HG02884 (cell line): ENCODE data around the gene METTL18.
"Not testable (repeated sequence)": the region's sequence is repeated elsewhere in the genome, so short reads cannot be mapped to it uniquely, and the experiment has no call there.

Source experiments
- ATAC-seq: cut with Tn5 transposase; IDR thresholded peaks from one replicate; pipeline ENCODE4 v1.9.1; 2021; ENCODE audit warnings: mild to moderate bottlenecking, moderate library complexity; ENCODE audit not compliant: unreplicated experiment

Gene METTL18

GRCh38 chr1:169794530-169795416 lies at the start of gene METTL18:
Gene METTL18 (minus strand): TSS chr1:169794907. CDS start chr1:169793695, 1,212 bp downstream.
- ATAC-seq = peak; percentile 94

- ATAC-seq = no peak
Measured at GRCh38 chr1:169838942-169839341, 44.2 kb upstream of the METTL18 start.

GRCh38 chr1:169836198-169836597 lies 41.5 kb upstream of the METTL18 start:
- ATAC-seq = no peak

GRCh38 chr1:169835647-169836046 lies 40.9 kb upstream of the METTL18 start:
- ATAC-seq = no peak

GRCh38 chr1:169834869-169835268 lies 40.2 kb upstream of the METTL18 start:
- ATAC-seq = no peak

GRCh38 chr1:169833179-169833901 lies 38.6 kb upstream of the METTL18 start:
- ATAC-seq = no peak

GRCh38 chr1:169829671-169830070 lies 35.0 kb upstream of the METTL18 start:
- ATAC-seq = no peak

- no peak for ATAC-seq
Measured at GRCh38 chr1:169824153-169824552, 29.4 kb upstream of the METTL18 start.

GRCh38 chr1:169821500-169821899 lies 26.8 kb upstream of the METTL18 start:
- no peak for ATAC-seq

- no peak for ATAC-seq
Measured at GRCh38 chr1:169816617-169817016, 21.9 kb upstream of the METTL18 start.

- ATAC-seq = no peak
Measured at GRCh38 chr1:169814265-169814664, 19.6 kb upstream of the METTL18 start.

- ATAC-seq = no peak
Measured at GRCh38 chr1:169812131-169812530, 17.4 kb upstream of the METTL18 start.

GRCh38 chr1:169811418-169812035 lies 16.8 kb upstream of the METTL18 start:
- not testable (repeated sequence) for ATAC-seq

- no peak for ATAC-seq
Measured at GRCh38 chr1:169809370-169810095, 14.8 kb upstream of the METTL18 start.

- no peak for ATAC-seq
Measured at GRCh38 chr1:169804941-169805340, 10.2 kb upstream of the METTL18 start.

GRCh38 chr1:169802888-169803287 lies 8.2 kb upstream of the METTL18 start:
- no peak for ATAC-seq

- ATAC-seq = no peak
Measured at GRCh38 chr1:169797281-169797680, 2.6 kb upstream of the METTL18 start.

- no peak for ATAC-seq
Measured at GRCh38 chr1:169796274-169796810, 1.6 kb upstream of the METTL18 start.

GRCh38 chr1:169795687-169796086 lies 980 bp upstream of the METTL18 start:
- ATAC-seq = no peak

GRCh38 chr1:169793730-169794129 lies 977 bp downstream of the METTL18 start:
- no peak for ATAC-seq

GRCh38 chr1:169788402-169788801 lies 6.3 kb downstream of the METTL18 start:
- no peak for ATAC-seq
